ENCODE data around the gene SLC4A1AP.
"Not testable (repeated sequence)": the region's sequence is repeated elsewhere in the genome, so short reads cannot be mapped to it uniquely, and the experiment has no call there.

The SLC4A1AP gene

GRCh38 chr2:27663285-27664153, at the start of gene SLC4A1AP, which contains the start of gene SUPT7L:
Gene SLC4A1AP, plus strand, starts transcription at chr2:27663889. Its CDS starts 26 bp downstream, at chr2:27663915.
Gene SUPT7L, minus strand, starts transcription at chr2:27663614. Its CDS starts 1,422 bp downstream, at chr2:27662192.
- DNase-seq (ENCODE audit: low read depth): peak; percentile 85

DNA sequence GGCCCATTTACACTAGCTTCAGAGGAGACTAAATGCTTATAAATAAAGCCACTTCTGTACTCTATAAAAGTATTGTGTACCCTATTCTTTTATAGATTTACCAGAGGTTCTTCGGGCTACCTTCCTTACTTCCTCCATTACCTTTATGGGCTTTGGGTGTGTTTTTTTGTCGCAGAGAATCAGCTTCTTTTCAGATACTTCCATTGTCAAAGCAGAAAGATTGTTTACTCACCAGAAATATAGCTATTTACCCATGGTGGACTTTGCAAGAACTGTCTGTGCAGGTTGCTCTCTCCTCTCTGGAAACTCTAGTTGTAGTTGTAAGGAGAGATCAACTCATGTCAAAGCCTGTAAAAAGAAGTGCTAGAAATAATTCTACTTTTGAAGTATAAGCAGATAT, 49.7 kb upstream of the SLC4A1AP start:
- DNase-seq (ENCODE audit: low read depth): no peak

GRCh38 chr2:27615316-27615715, 48.4 kb upstream of the SLC4A1AP start:
- DNase-seq (ENCODE audit: low read depth): no peak

- DNase-seq (ENCODE audit: low read depth): no peak
Measured at GRCh38 chr2:27621524-27621923, 42.2 kb upstream of the SLC4A1AP start.

DNA sequence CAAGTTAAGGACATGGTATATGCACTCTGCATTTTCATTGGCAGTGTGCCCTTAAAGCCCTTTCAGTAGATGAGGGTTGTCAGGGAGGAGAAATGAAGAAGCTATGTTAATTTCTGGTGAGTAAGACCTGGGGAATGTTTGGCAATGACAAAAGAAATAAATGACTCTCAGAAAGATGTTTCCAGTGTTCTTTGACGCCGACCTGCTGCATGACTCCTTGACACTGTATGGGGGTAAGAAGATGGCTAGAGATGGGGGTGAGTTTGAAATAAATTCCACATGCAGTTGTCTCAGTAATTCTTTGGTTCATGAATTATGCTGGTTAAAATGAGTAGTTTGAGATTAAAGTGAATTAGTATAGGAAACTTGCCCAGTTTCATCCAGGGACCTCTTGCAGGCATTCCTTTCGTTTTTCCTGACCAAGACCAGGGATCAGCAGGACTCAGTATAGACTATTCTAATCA, 40.7 kb upstream of the SLC4A1AP start:
- peak; percentile 70 for DNase-seq (ENCODE audit: low read depth)

- DNase-seq (ENCODE audit: low read depth): no peak
Measured at GRCh38 chr2:27624943-27625342, 38.7 kb upstream of the SLC4A1AP start.

GRCh38 chr2:27626323-27626722, 37.4 kb upstream of the SLC4A1AP start:
- not testable (repeated sequence) for DNase-seq (ENCODE audit: low read depth)

DNA sequence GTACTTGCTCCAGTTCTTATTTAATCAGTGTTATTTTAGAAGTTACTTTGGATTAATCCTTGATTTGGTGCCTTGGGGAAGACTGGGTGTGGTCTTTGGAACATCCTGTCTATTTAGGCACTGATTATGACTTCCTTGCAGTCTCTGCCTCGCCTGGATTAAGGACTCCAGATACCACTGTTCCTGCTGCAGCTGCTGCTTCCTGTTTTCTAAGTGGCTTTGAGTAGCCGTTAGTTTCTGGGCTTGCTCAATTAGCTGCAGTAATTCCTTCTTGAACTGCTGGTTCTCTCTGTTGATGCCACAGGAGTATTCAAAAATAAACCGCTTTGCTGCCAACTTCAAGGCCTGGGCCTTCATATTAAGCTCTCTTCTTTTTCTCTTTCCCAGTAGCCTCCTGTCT, 36.8 kb upstream of the SLC4A1AP start:
- not testable (repeated sequence) for DNase-seq (ENCODE audit: low read depth)

- peak; percentile 80 for DNase-seq (ENCODE audit: low read depth)
Measured at GRCh38 chr2:27627963-27628766, 35.5 kb upstream of the SLC4A1AP start.

DNA sequence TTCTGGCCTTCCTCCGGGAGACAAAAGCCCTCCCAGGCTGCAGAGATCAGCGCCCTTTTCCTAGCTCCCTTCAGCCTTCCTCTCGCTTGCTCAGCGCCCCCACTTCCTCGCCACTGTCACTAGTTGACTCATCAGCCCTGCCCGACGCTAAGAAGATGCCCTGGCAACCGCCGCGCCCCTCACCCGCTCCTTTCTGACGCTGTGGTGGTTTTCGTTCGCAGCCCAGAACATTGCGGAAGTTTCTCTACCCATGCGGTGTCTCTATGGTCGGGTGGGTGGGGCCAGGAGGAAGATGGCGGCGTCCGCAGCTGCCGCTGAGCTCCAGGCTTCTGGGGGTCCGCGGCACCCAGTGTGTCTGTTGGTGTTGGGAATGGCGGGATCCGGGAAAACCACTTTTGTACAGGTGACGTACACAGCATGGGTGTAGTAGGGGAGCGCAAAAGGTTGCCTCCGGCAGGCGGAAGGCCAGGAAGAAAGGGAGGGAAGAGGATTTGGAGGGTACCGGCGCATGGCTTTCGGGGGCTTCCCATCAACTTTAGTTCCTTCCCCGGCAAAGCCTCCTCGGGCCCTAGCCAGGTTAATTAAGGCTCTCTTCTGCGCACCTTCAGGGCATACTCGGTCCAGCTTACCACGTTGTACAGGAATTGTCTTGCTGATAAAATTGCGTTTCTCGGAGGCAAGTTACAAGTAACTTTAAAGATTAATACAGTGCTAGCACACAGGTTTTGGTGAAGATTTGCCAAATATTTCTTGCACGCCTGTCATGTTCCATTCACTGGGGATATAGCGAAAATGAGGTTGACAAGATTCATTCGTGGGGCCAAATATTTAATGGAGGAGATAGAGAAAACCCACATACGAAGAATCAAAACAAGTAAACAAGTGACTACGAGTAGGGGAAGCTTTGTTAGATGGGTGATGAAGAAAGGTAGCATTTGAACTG, 34.7 kb upstream of the SLC4A1AP start, which contains the start of the genes CCDC121 and GPN1:
Gene CCDC121 (minus strand): TSS at position 246 of the 943 bp plus-strand sequence. CDS start 1,213 bp downstream, outside the sequence.
Gene GPN1 (plus strand): TSS at position 284 of the 943 bp plus-strand sequence. CDS start 9 bp downstream, at position 293.
- DNase-seq (ENCODE audit: low read depth): peak; percentile 75

- DNase-seq (ENCODE audit: low read depth): not testable (repeated sequence)
Measured at GRCh38 chr2:27630257-27630656, 33.4 kb upstream of the SLC4A1AP start.

- DNase-seq (ENCODE audit: low read depth): no peak
Measured at GRCh38 chr2:27634291-27634690, 29.4 kb upstream of the SLC4A1AP start.

DNA sequence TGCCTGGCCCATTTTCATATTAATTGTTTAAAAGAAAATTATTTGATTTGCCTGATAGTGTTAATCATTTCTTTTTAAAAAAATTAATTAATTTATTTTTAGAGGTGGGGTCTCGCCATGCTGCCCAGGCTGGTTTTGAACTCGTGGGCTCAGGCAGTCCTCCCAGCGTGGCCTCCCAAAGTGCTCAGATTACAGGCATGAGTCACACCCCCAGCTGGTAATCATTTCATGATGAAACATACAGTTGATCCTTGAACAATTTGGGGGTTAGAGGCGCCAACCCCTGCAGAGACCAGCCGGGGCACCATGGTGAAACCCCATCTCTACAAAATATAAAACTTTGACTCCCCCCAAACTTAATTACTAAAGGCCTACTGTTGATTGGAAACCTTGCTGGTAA, 26.9 kb upstream of the SLC4A1AP start:
- DNase-seq (ENCODE audit: low read depth): no peak

DNA sequence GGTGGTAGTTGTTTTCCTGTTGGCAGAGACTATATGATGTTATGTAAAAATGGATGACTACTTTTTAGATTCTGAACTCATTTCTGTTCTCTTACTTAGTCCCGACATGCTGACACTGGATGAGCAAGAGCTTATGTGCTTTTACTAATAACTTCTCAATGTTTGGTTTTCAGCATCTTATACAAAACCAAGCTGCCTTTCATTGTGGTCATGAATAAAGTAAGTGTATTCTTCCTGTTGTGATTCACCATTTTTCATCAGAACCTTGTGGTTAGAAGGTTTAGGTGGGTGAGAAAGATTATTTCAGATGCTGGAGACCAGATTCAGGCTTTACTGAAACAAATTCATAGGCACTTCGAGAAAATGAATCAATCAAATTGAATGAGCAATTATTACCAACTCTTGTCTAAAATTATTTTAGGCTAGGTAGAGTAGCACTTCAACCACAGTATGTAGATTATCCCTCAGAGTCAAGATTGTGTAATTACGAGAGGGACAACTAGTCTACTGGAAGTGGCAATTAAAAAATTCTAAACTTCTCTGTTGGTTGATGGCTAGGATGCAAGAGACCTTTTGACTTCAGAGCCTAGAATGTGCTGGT, 25.6 kb upstream of the SLC4A1AP start:
- DNase-seq (ENCODE audit: low read depth): peak; percentile 84

GRCh38 chr2:27638709-27639108, 25.0 kb upstream of the SLC4A1AP start:
- DNase-seq (ENCODE audit: low read depth): no peak

DNA sequence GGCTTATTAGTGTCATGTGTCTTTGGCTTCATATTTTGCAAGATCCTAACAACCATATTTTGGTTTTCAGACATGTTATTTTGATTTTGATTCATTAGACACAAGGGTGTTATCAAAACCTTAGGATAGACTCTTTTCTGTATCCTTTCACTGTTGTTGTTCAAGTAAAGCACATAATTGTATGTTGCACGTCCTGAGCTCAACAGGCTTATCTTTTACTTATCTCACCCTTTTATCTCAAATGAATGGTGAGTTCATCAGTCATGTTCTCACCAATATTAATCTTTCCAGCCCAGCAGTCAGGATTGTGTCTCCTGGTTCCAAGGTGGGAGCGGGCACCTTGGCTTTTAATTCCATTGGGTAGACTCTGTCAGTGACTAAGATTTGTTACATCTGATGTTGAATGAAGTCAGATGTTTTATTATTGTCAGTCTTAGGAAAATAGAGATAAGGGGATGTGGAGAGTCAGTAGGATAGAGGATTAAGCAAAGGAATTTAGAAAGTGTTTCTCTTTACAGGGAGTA, 22.9 kb upstream of the SLC4A1AP start:
- no peak for DNase-seq (ENCODE audit: low read depth)

DNA sequence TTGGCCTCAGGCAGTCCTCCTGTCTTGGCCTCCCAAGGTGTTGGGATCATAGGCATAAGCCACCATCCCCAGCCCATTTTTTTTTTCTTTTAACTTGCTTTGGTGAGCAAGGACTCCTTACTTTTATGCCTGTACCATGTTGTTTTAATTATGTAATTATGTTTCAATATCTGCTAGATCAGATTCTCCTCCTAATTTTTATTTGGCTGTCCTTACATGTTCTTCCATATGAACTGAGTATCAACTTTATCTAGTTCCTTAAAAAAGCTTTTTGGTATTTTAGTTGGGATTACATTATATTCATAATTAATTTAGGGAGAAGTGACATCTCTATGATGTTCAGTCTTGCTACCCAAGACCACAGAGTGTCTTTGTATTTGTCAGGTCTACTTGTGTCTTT, 18.5 kb upstream of the SLC4A1AP start:
- DNase-seq (ENCODE audit: low read depth): no peak

DNA sequence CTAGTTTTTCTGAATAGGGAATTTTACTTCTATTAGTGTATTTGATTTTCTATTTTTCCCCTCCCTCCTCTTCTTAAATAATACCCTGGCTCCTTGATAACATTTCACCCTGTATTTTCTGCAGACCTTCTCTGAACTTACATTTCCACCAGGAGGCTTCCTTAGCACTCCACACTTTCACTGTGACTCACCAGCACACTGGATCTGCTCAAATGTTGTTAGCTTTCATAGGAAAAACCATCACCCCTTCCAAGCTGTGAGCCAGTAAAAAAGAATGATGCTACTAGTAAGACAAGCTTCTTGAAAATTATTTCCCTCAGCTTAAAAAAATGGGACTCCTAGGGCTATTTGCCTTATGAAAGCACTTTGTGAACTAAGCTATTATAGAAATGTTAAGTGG, 16.4 kb upstream of the SLC4A1AP start:
- no peak for DNase-seq (ENCODE audit: low read depth)

DNA sequence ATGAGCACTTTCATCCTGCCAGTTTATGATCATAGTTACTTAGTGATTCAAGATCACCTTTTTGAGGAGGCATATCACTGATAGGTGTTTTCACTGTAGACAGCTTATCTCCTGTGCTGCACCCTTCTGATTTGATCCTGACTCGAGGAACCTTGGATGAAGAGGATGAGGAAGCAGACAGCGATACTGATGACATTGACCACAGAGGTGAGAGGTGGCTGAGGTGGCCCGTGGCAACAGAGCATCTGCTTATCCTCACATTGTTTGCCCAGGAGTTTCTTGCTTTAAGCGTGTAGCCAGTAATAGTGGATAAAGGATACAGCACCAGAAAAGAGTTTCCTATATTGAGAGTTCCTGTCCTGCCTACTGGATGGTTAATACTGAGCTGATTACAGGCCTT, 16.0 kb upstream of the SLC4A1AP start:
- DNase-seq (ENCODE audit: low read depth): no peak

DNA sequence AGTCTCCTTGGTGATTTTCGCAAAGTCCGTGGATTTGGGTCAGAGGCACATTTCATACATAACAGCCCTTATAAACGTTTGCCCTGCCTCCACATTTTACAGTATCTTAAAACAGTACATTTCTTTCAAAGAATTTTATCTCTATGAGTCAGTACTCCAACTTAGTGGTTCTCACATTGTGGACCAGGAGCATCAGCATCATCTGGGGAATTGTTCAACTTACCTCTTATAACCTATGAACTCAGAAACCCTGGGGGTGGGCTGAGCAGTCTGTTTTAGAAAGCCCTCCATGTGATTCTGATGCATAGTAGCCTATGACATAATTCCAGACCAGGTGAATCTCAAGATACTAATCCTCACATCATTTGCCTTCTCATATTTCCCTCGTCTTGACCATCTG, 12.6 kb upstream of the SLC4A1AP start:
- no peak for DNase-seq (ENCODE audit: low read depth)

GRCh38 chr2:27652341-27652740, 11.3 kb upstream of the SLC4A1AP start:
- DNase-seq (ENCODE audit: low read depth): no peak

Data from HS-5 (cell line).